Neural progenitor cell (in vitro differentiated cells): ENCODE measurements around the gene SPATA12.

Experiments used
- EZH2 ChIP-seq: fragments of 200-600 bp; sonication (generic); IDR thresholded peaks from 2 replicates; pipeline ENCODE4 v1.6.1; 2017; ENCODE audit warnings: antibody characterized with exemption, mild to moderate bottlenecking, moderate library complexity
- EZH2phosphoT487 ChIP-seq: fragments of 200-600 bp; sonication (generic); IDR thresholded peaks from 2 replicates; pipeline ENCODE4 v1.6.1; 2017; ENCODE audit warnings: antibody characterized with exemption
- TF ChIP-seq, protein P1 (sequence below): fragments of 200-600 bp; sonication (generic); IDR thresholded peaks from 2 replicates; pipeline ENCODE4 v1.5.1; 2017; ENCODE audit warnings: antibody characterized with exemption, mild to moderate bottlenecking

DNA sequence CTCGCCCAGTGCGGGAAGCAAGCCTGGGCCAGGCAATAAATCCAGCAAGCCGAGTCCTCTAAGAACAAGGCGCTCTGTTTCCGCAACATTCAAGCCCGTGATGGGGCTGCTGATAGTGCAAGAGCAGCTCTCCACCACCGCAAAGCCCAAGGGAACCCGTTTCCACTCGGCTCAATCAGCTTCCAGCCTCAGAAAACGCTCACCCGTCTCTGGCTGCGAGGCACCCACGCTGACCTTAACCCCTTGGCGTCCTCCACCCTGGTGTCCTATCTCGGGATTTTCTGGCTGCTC, 17.8 kb downstream of the SPATA12 start:
- TF ChIP-seq, protein P1, sequence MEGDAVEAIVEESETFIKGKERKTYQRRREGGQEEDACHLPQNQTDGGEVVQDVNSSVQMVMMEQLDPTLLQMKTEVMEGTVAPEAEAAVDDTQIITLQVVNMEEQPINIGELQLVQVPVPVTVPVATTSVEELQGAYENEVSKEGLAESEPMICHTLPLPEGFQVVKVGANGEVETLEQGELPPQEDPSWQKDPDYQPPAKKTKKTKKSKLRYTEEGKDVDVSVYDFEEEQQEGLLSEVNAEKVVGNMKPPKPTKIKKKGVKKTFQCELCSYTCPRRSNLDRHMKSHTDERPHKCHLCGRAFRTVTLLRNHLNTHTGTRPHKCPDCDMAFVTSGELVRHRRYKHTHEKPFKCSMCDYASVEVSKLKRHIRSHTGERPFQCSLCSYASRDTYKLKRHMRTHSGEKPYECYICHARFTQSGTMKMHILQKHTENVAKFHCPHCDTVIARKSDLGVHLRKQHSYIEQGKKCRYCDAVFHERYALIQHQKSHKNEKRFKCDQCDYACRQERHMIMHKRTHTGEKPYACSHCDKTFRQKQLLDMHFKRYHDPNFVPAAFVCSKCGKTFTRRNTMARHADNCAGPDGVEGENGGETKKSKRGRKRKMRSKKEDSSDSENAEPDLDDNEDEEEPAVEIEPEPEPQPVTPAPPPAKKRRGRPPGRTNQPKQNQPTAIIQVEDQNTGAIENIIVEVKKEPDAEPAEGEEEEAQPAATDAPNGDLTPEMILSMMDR = no peak
- TF ChIP-seq EZH2 (peak; percentile 54), EZH2phosphoT487 (no peak)
